Hepatocyte (in vitro differentiated cells): ENCODE data around the gene NOC4L. TPM values are rescaled to one million over a fixed set of nuclear protein-coding genes. Genes with fewer than 3 reads are reported as not detected.

Source experiments
- DNase-seq: peaks from one replicate; pipeline ENCODE4 v3.0.0-alpha.2; 2016; ENCODE audit warnings: low spot score
- H2AFZ ChIP-seq: fragments of 200-600 bp; sonication (generic); 2 replicates; pipeline ENCODE4 v1.6.0; 2016; ENCODE audit warnings: antibody characterized with exemption, mild to moderate bottlenecking
- H3K27ac ChIP-seq: fragments of 200-600 bp; sonication (generic); 2 replicates; pipeline ENCODE4 v1.5.1; 2016; ENCODE audit warnings: mild to moderate bottlenecking
- H3K27me3 ChIP-seq: fragments of 200-600 bp; sonication (generic); 2 replicates; pipeline ENCODE4 v1.6.1; 2016
- H3K36me3 ChIP-seq: fragments of 200-600 bp; sonication (generic); replicated peaks from 2 replicates; pipeline ENCODE4 v1.5.1; 2016; ENCODE audit warnings: low read depth; ENCODE audit not compliant: insufficient read depth
- H3K4me1 ChIP-seq: fragments of 200-600 bp; sonication (generic); 2 replicates; pipeline ENCODE4 v1.5.1; 2016; ENCODE audit warnings: mild to moderate bottlenecking, moderate library complexity; ENCODE audit not compliant: insufficient read depth
- H3K4me2 ChIP-seq: fragments of 200-600 bp; sonication (generic); 2 replicates; pipeline ENCODE4 v1.6.0; 2016
- H3K4me3 ChIP-seq: fragments of 200-600 bp; sonication (generic); 2 replicates; pipeline ENCODE4 v1.5.1; 2016; ENCODE audit warnings: mild to moderate bottlenecking
- H3K79me2 ChIP-seq: fragments of 200-600 bp; sonication (generic); 2 replicates; pipeline ENCODE4 v1.6.0; 2017; ENCODE audit warnings: mild to moderate bottlenecking
- H3K9me2 ChIP-seq: fragments of 200-600 bp; sonication (generic); replicated peaks from 2 replicates; pipeline ENCODE4 v1.6.0; 2017; ENCODE audit warnings: mild to moderate bottlenecking; ENCODE audit not compliant: insufficient read depth
- H3K9me3 ChIP-seq: fragments of 200-600 bp; sonication (generic); 2 replicates; pipeline ENCODE4 v1.5.1; 2016; ENCODE audit warnings: low read depth, mild to moderate bottlenecking
- H4K20me1 ChIP-seq: fragments of 200-600 bp; sonication (generic); 2 replicates; pipeline ENCODE4 v1.6.0; 2016; ENCODE audit warnings: mild to moderate bottlenecking; ENCODE audit not compliant: insufficient read depth, poor library complexity, severe bottlenecking
- CTCF ChIP-seq: fragments of 200-600 bp; sonication (generic); IDR thresholded peaks from 2 replicates; pipeline ENCODE4 v1.5.1; 2016; ENCODE audit warnings: antibody characterized with exemption, mild to moderate bottlenecking; ENCODE audit not compliant: poor library complexity
- EZH2 ChIP-seq: fragments of 200-600 bp; sonication (generic); IDR thresholded peaks from 2 replicates; pipeline ENCODE4 v1.6.1; 2016; ENCODE audit warnings: antibody characterized with exemption, mild to moderate bottlenecking, borderline replicate concordance
- EZH2phosphoT487 ChIP-seq: fragments of 200-600 bp; sonication (generic); IDR thresholded peaks from one replicate; pipeline ENCODE4 v1.6.1; 2018; ENCODE audit warnings: antibody characterized with exemption, mild to moderate bottlenecking, low read depth, moderate library complexity; ENCODE audit not compliant: unreplicated experiment, severe bottlenecking
- WGBS: methylation state at CpG from one replicate; pipeline ENCODE4 v1.1.6; 2016; ENCODE audit warnings: low lambda C conversion rate; ENCODE audit errors: missing lambda C conversion rate; 5-methylcytosine and 5-hydroxymethylcytosine counted together
- polyA plus RNA-seq: library from polyadenylated mRNA; unstranded; fragments of >200 nt; fragmentation: Nextera tagmentation; extraction: Ambion mirVana; gene quantifications from 2 replicates; pipeline ENCODE4 v1.2.1, GENCODE V29; 2016
- total RNA-seq: library from RNA; depleted of rRNA; stranded (reverse); fragments of >200 nt; gene quantifications from 2 replicates; pipeline ENCODE4 v1.2.3, GENCODE V29; 2014

NOC4L gene
- total and polyA plus RNA-seq, 2 experiments from 2014 or later: 8.9 to 31.8 TPM

GRCh38 chr12:132158677-132159554, 14.7 kb downstream of the NOC4L start:
- H3K9me2 ChIP-seq: no peaks in the 10 kb centered on the region
- H3K36me3 ChIP-seq: no peaks in the 10 kb centered on the region
- no peak for DNase-seq
- no peak overlapping the region for H3K4me2 ChIP-seq
- no peaks in the 10 kb centered on the region for H3K4me1 ChIP-seq
- H3K9me3 ChIP-seq: no peaks in the 10 kb centered on the region
- no peaks in the 10 kb centered on the region for H3K79me2 ChIP-seq
- no peak overlapping the region for H3K27ac ChIP-seq
- H4K20me1 ChIP-seq: no peaks in the 10 kb centered on the region
- no peak overlapping the region for H2AFZ ChIP-seq
- no peak overlapping the region for H3K4me3 ChIP-seq
- 93% methylated on average over 34 of the region's 37 CpGs for WGBS
- TF ChIP-seq CTCF: no peak
- TF ChIP-seq EZH2: no peak
- no peak for TF ChIP-seq EZH2phosphoT487
- peaks cover 5% of the 10 kb centered on the region for H3K27me3 ChIP-seq

GRCh38 chr12:132159555-132160003, 15.3 kb downstream of the NOC4L start:
- Histone ChIP-seq H3K9me2 (no peaks in the 10 kb centered on the region), H3K4me3 (no peak overlapping the region), H3K27ac (no peak overlapping the region), H3K4me1 (no peaks in the 10 kb centered on the region), H3K9me3 (no peaks in the 10 kb centered on the region), H2AFZ (no peak overlapping the region), H4K20me1 (no peaks in the 10 kb centered on the region), H3K4me2 (no peak overlapping the region), H3K36me3 (no peaks in the 10 kb centered on the region), H3K27me3 (peaks cover 5% of the 10 kb centered on the region), H3K79me2 (no peaks in the 10 kb centered on the region)
- WGBS: 91% methylated on average over 9 of the region's 14 CpGs
- DNase-seq: no peak
- TF ChIP-seq EZH2: no peak
- no peak for TF ChIP-seq CTCF
- no peak for TF ChIP-seq EZH2phosphoT487

- Histone ChIP-seq H3K4me2 (no peak overlapping the region), H2AFZ (no peak overlapping the region), H3K79me2 (no peaks in the 10 kb centered on the region), H3K9me3 (no peaks in the 10 kb centered on the region), H3K36me3 (no peaks in the 10 kb centered on the region), H3K27me3 (peaks cover 5% of the 10 kb centered on the region), H3K4me3 (no peak overlapping the region), H3K9me2 (no peaks in the 10 kb centered on the region), H3K4me1 (no peaks in the 10 kb centered on the region), H4K20me1 (no peaks in the 10 kb centered on the region), H3K27ac (no peak overlapping the region)
- no peak for DNase-seq
- TF ChIP-seq EZH2: no peak
- WGBS: 88% methylated on average over 16 of the region's 16 CpGs
Measured at GRCh38 chr12:132160016-132160415, 15.8 kb downstream of the NOC4L start.

- Histone ChIP-seq H3K36me3 (no peaks in the 10 kb centered on the region), H3K9me2 (no peaks in the 10 kb centered on the region), H3K9me3 (no peaks in the 10 kb centered on the region), H3K4me2 (no peak overlapping the region), H3K4me3 (no peak overlapping the region), H3K27me3 (peaks cover 5% of the 10 kb centered on the region), H4K20me1 (no peaks in the 10 kb centered on the region), H3K79me2 (no peaks in the 10 kb centered on the region), H2AFZ (no peak overlapping the region), H3K27ac (no peak overlapping the region), H3K4me1 (no peaks in the 10 kb centered on the region)
- no peak for TF ChIP-seq CTCF
- WGBS: 92% methylated on average over 10 of the region's 15 CpGs
- no peak for DNase-seq
Measured at GRCh38 chr12:132160601-132161035, 16.4 kb downstream of the NOC4L start.
